ENCODE data around the gene UBE4B.

Gene UBE4B

GRCh38 chr1:10161541-10162290, 129.0 kb downstream of the UBE4B start:
- H3K27me3 ChIP-seq (ENCODE audit: insufficient read depth, low read length): no peaks in the 10 kb centered on the region
- no peaks in the 10 kb centered on the region for H3K4me1 ChIP-seq (ENCODE audit: insufficient read depth, low read length)
- no peak overlapping the region for H3K9ac ChIP-seq (ENCODE audit: low read depth, low read length)
- no peak overlapping the region for H3K4me3 ChIP-seq (ENCODE audit: low read length)
- no peak overlapping the region for H3K27ac ChIP-seq (ENCODE audit: low read length)
- no peaks in the 10 kb centered on the region for H3K9me3 ChIP-seq (ENCODE audit: insufficient read depth, low read depth, low read length)
- peaks cover 55% of the 10 kb centered on the region for H3K36me3 ChIP-seq (ENCODE audit: insufficient read depth, low read depth, low read length)

GRCh38 chr1:10168912-10169514, 136.3 kb downstream of the UBE4B start:
- H3K27me3 ChIP-seq (ENCODE audit: insufficient read depth, low read length): no peaks in the 10 kb centered on the region
- H3K9me3 ChIP-seq (ENCODE audit: insufficient read depth, low read depth, low read length): no peaks in the 10 kb centered on the region
- no peak overlapping the region for H3K4me3 ChIP-seq (ENCODE audit: low read length)
- no peak overlapping the region for H3K9ac ChIP-seq (ENCODE audit: low read depth, low read length)
- H3K36me3 ChIP-seq (ENCODE audit: insufficient read depth, low read depth, low read length): peaks cover 72% of the 10 kb centered on the region
- no peaks in the 10 kb centered on the region for H3K4me1 ChIP-seq (ENCODE audit: insufficient read depth, low read length)
- H3K27ac ChIP-seq (ENCODE audit: low read length): no peak overlapping the region

GRCh38 chr1:10170239-10170574, 137.4 kb downstream of the UBE4B start:
- Histone ChIP-seq H3K36me3 (ENCODE audit: insufficient read depth, low read depth, low read length) (peaks cover 68% of the 10 kb centered on the region), H3K9me3 (ENCODE audit: insufficient read depth, low read depth, low read length) (no peaks in the 10 kb centered on the region), H3K4me3 (ENCODE audit: low read length) (no peak overlapping the region), H3K27ac (ENCODE audit: low read length) (no peak overlapping the region), H3K27me3 (ENCODE audit: insufficient read depth, low read length) (no peaks in the 10 kb centered on the region), H3K4me1 (ENCODE audit: insufficient read depth, low read length) (no peaks in the 10 kb centered on the region), H3K9ac (ENCODE audit: low read depth, low read length) (no peak overlapping the region)

DNA sequence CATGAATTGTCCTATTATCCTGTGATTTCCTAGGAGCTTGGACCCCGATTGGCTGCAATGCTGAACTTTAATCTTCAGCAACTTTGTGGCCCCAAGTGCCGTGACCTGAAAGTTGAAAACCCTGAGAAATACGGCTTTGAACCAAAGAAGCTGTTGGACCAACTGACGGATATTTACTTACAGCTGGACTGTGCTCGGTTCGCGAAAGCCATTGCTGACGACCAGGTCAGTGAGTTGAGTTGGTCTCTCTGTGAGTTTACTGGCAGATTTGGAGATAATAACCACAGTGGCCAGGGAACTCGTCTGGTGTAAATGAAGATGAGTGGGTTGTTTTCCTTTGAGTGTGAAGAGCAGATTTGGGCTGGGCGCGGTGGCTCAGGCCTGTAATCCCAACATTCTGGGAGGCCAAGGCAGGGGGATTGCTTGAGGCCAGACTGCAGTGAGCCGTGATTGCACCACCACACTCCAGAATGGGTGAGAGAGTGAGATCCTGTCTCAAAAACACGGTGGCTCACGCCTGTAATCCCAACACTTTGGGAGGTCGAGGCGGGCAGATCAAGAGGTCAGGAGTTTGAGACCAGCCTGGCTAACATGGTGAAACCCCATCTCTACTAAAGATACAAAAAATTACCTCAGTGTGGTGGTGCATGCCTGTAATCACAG, 138.5 kb downstream of the UBE4B start:
- Histone ChIP-seq H3K9me3 (ENCODE audit: insufficient read depth, low read depth, low read length) (peaks cover 3% of the 10 kb centered on the region; the same call in 1 of the 2 replicates), H3K27me3 (ENCODE audit: insufficient read depth, low read length) (no peaks in the 10 kb centered on the region), H3K36me3 (ENCODE audit: insufficient read depth, low read depth, low read length) (peaks cover 65% of the 10 kb centered on the region), H3K4me3 (ENCODE audit: low read length) (no peak overlapping the region), H3K4me1 (ENCODE audit: insufficient read depth, low read length) (no peaks in the 10 kb centered on the region), H3K9ac (ENCODE audit: low read depth, low read length) (no peak overlapping the region), H3K27ac (ENCODE audit: low read length) (no peak overlapping the region)

GRCh38 chr1:10171995-10172669, 139.4 kb downstream of the UBE4B start:
- no peak overlapping the region for H3K27ac ChIP-seq (ENCODE audit: low read length)
- peaks cover 64% of the 10 kb centered on the region for H3K36me3 ChIP-seq (ENCODE audit: insufficient read depth, low read depth, low read length)
- no peaks in the 10 kb centered on the region for H3K4me1 ChIP-seq (ENCODE audit: insufficient read depth, low read length)

DNA sequence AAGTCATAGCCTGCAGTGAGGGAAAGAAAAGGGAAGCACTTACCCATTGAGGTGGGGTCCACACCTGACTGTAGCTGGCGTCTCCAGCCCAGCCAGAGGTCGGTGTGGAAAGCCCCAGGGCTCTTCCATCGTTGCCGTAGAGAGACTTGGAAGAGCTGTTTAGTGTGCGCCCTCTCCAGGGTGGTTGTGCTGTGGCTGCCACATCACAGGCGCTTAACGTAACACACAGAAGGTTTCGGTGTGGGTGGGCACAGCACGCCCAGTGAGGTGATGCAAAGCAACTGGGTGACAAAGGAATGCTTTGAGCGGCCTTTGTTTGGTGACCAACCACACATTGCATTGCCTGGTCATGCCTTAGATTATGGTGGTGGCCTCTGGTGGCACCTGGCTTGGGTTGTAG, 140.8 kb downstream of the UBE4B start:
- no peak overlapping the region for H3K4me3 ChIP-seq (ENCODE audit: low read length)
- peaks cover 54% of the 10 kb centered on the region for H3K36me3 ChIP-seq (ENCODE audit: insufficient read depth, low read depth, low read length)

More at GRCh38 chr1:10171995-10172669, 139.4 kb downstream of the UBE4B start:
- Histone ChIP-seq H3K9me3 (ENCODE audit: insufficient read depth, low read depth, low read length) (peaks cover 3% of the 10 kb centered on the region; the same call in 1 of the 2 replicates), H3K27me3 (ENCODE audit: insufficient read depth, low read length) (no peaks in the 10 kb centered on the region), H3K9ac (ENCODE audit: low read depth, low read length) (no peak overlapping the region), H3K4me3 (ENCODE audit: low read length) (no peak overlapping the region)

DNA sequence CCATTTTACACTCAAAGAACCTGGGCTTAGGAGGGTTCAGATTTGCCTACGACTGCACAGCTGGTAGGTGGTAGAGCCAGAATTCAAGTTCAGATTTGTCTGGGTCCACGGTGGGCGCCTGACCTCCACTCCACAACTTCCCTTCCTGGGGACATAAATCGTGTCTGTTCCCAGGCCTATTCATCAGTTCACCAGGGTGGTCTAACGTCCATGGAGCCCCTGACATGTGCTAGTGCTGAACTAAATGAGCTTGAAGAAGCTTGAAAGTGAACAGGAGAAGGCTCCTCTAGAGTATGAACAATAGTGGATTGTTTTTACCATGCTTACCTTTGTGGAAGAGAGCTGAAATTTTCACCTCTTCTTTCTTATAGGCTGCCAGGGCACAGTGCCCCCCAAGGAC, 145.1 kb downstream of the UBE4B start:
- peaks cover 19% of the 10 kb centered on the region for H3K4me1 ChIP-seq (ENCODE audit: insufficient read depth, low read length)
- H3K9me3 ChIP-seq (ENCODE audit: insufficient read depth, low read depth, low read length): peaks cover 3% of the 10 kb centered on the region; the same call in 1 of the 2 replicates
- peak overlapping the region; percentile 69; the same call in 1 of the 2 replicates for H3K9ac ChIP-seq (ENCODE audit: low read depth, low read length)
- H3K36me3 ChIP-seq (ENCODE audit: insufficient read depth, low read depth, low read length): peaks cover 36% of the 10 kb centered on the region
- no peak overlapping the region for H3K4me3 ChIP-seq (ENCODE audit: low read length)
- H3K27ac ChIP-seq (ENCODE audit: low read length): peak overlapping the region; percentile 8
- no peaks in the 10 kb centered on the region for H3K27me3 ChIP-seq (ENCODE audit: insufficient read depth, low read length)

More for the DNA sequence above, 140.8 kb downstream of the UBE4B start:
- H3K9ac ChIP-seq (ENCODE audit: low read depth, low read length): no peak overlapping the region
- peaks cover 3% of the 10 kb centered on the region; the same call in 1 of the 2 replicates for H3K9me3 ChIP-seq (ENCODE audit: insufficient read depth, low read depth, low read length)
- no peaks in the 10 kb centered on the region for H3K27me3 ChIP-seq (ENCODE audit: insufficient read depth, low read length)
- peaks cover 10% of the 10 kb centered on the region for H3K4me1 ChIP-seq (ENCODE audit: insufficient read depth, low read length)
- no peak overlapping the region for H3K27ac ChIP-seq (ENCODE audit: low read length)

DNA sequence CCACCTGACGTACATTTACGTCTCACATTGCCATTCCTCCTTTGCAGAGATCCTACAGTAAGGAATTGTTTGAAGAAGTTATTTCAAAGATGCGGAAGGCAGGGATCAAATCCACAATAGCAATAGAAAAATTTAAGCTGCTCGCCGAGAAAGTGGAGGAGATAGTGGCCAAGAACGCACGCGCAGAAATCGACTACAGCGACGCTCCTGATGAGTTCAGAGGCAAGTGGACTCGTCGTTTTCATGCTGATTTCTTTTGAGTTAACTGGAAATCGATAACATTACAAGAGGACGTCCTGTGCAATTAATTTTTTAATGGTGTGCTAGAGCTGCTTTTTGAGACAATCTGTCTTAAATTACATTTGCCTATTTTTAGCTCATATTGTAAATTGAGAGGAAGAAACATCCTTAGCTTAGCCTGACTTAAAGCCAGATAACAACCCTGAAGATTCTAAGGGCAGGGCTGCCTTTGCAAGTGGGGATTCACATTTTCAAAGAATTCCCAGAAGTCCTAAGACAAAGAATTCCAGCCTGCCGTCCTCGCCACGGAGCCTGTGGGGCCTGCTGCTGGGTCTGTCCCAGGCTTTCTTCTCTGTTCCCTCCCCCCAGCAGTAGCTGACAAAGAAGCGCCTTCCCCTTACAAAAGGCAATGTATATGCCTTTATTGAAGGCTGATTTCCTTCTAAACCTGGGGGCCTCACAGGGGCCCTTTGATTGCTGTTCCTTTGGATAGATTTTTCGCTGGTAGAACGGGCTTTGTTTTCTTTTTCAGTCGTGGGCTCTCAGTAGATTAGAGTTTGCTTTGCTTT, 146.0 kb downstream of the UBE4B start:
- Histone ChIP-seq H3K9me3 (ENCODE audit: insufficient read depth, low read depth, low read length) (peaks cover 3% of the 10 kb centered on the region; the same call in 1 of the 2 replicates), H3K9ac (ENCODE audit: low read depth, low read length) (peak overlapping the region; percentile 69), H3K27ac (ENCODE audit: low read length) (peak overlapping the region; percentile 44), H3K36me3 (ENCODE audit: insufficient read depth, low read depth, low read length) (peaks cover 30% of the 10 kb centered on the region), H3K4me1 (ENCODE audit: insufficient read depth, low read length) (peaks cover 19% of the 10 kb centered on the region), H3K27me3 (ENCODE audit: insufficient read depth, low read length) (no peaks in the 10 kb centered on the region), H3K4me3 (ENCODE audit: low read length) (peak overlapping the region; percentile 30; the same call in 1 of the 2 replicates)

- H3K4me3 ChIP-seq (ENCODE audit: low read length): no peak overlapping the region; the same call in 1 of the 2 replicates
- peaks cover 3% of the 10 kb centered on the region; the same call in 1 of the 2 replicates for H3K9me3 ChIP-seq (ENCODE audit: insufficient read depth, low read depth, low read length)
- H3K4me1 ChIP-seq (ENCODE audit: insufficient read depth, low read length): peaks cover 19% of the 10 kb centered on the region
- peak overlapping the region; percentile 69; the same call in 1 of the 2 replicates for H3K9ac ChIP-seq (ENCODE audit: low read depth, low read length)
- H3K27me3 ChIP-seq (ENCODE audit: insufficient read depth, low read length): no peaks in the 10 kb centered on the region
- H3K36me3 ChIP-seq (ENCODE audit: insufficient read depth, low read depth, low read length): peaks cover 30% of the 10 kb centered on the region
- peak overlapping the region; percentile 18 for H3K27ac ChIP-seq (ENCODE audit: low read length)
Measured at GRCh38 chr1:10179406-10180091, 146.8 kb downstream of the UBE4B start.

GRCh38 chr1:10181154-10181553, 148.4 kb downstream of the UBE4B start:
- Histone ChIP-seq H3K27ac (ENCODE audit: low read length) (no peak overlapping the region), H3K4me1 (ENCODE audit: insufficient read depth, low read length) (peaks cover 19% of the 10 kb centered on the region), H3K36me3 (ENCODE audit: insufficient read depth, low read depth, low read length) (peaks cover 21% of the 10 kb centered on the region), H3K9ac (ENCODE audit: low read depth, low read length) (no peak overlapping the region), H3K4me3 (ENCODE audit: low read length) (no peak overlapping the region), H3K27me3 (ENCODE audit: insufficient read depth, low read length) (no peaks in the 10 kb centered on the region), H3K9me3 (ENCODE audit: insufficient read depth, low read depth, low read length) (no peaks in the 10 kb centered on the region)
